Measurements from ENCODE around the gene RHEB. TPM values are rescaled to one million over a fixed set of nuclear protein-coding genes. Genes with fewer than 3 reads are reported as not detected.

Gene RHEB
- total and polyA plus RNA-seq, 4 experiments from 2014 or later: 40.8 to 83.2 (median 64.1) TPM

GRCh38 chr7:151434549-151434948 is 85.1 kb downstream of the RHEB start:
- H3K9me3 ChIP-seq (ENCODE audit: control insufficient read depth in 1 of 2, low read length in 2 of 2): no peaks in the 10 kb centered on the region
- CTCF ChIA-PET (ENCODE audit: partially characterized antibody): interaction anchor here (1.0 to 3.1 kb wide), 3 partner anchors 14 to 83 kb away, joined by 3 to 26 read pairs (median 7); no protein-coding TSS in a partner anchor
- H3K4me3 ChIP-seq (ENCODE audit: low read length in 2 of 2): no peak overlapping the region
- no peaks in the 10 kb centered on the region for H3K36me3 ChIP-seq (ENCODE audit: insufficient read depth, low read length)
- no peak for DNase-seq
- intact Hi-C loops (cut with micrococcal nuclease): loop anchor here (5.0 kb wide), 2 partner anchors 52 to 82 kb away; no protein-coding TSS in a partner anchor
- no peaks in the 10 kb centered on the region for H3K27me3 Mint-ChIP-seq
- peaks cover 26 to 59% (median 38%) of the 10 kb centered on the region in 4 donors for H3K4me1 Mint-ChIP-seq
- no peaks in the 10 kb centered on the region for H3K9me3 Mint-ChIP-seq
- H3K36me3 Mint-ChIP-seq: no peaks in the 10 kb centered on the region
- no peaks in the 10 kb centered on the region for H3K27me3 ChIP-seq (ENCODE audit: insufficient read depth, low read length)
- no peak overlapping the region for H3K27ac ChIP-seq (ENCODE audit: low read depth, low read length)
- POLR2A ChIA-PET (ENCODE audit: partially characterized antibody): no interaction called here
- H3K27ac Mint-ChIP-seq: peak overlapping the region in 1 of 7 donors; percentile 25
- H3K4me3 Mint-ChIP-seq: no peak overlapping the region
- H3K4me1 ChIP-seq (ENCODE audit: insufficient read depth, low read length): peaks cover 55% of the 10 kb centered on the region

GRCh38 chr7:151433721-151434400 is 85.8 kb downstream of the RHEB start:
- H3K27ac ChIP-seq (ENCODE audit: low read depth, low read length): peak overlapping the region; percentile 58
- H3K27ac Mint-ChIP-seq: peak overlapping the region in 3 of 7 donors; percentile 83 to 94 (median 89)
- CTCF ChIA-PET (ENCODE audit: partially characterized antibody): interaction anchor here (1.0 to 3.1 kb wide), 6 partner anchors 8 to 82 kb away, joined by 3 to 26 read pairs (median 4); no protein-coding TSS in a partner anchor
- H3K9me3 Mint-ChIP-seq: no peaks in the 10 kb centered on the region
- H3K4me3 Mint-ChIP-seq: peak overlapping the region in 1 of 8 donors; percentile 69
- no peaks in the 10 kb centered on the region for H3K27me3 ChIP-seq (ENCODE audit: insufficient read depth, low read length)
- no peaks in the 10 kb centered on the region for H3K36me3 ChIP-seq (ENCODE audit: insufficient read depth, low read length)
- H3K4me3 ChIP-seq (ENCODE audit: low read length in 2 of 2): no peak overlapping the region
- DNase-seq: no peak
- peaks cover 55% of the 10 kb centered on the region for H3K4me1 ChIP-seq (ENCODE audit: insufficient read depth, low read length)
- no peaks in the 10 kb centered on the region for H3K36me3 Mint-ChIP-seq
- no peaks in the 10 kb centered on the region for H3K9me3 ChIP-seq (ENCODE audit: control insufficient read depth in 1 of 2, low read length in 2 of 2)
- no peaks in the 10 kb centered on the region for H3K27me3 Mint-ChIP-seq
- peaks cover 31 to 59% (median 44%) of the 10 kb centered on the region in 4 donors for H3K4me1 Mint-ChIP-seq
- intact Hi-C loops (cut with micrococcal nuclease): loop anchor here (5.0 kb wide), 2 partner anchors 52 to 82 kb away; no protein-coding TSS in a partner anchor
- POLR2A ChIA-PET (ENCODE audit: partially characterized antibody): interaction anchor here (0.6 to 1.6 kb wide), 2 partner anchors 14 to 24 kb away, joined by 4 to 12 read pairs; partner anchors contain the start of gene WDR86

GRCh38 chr7:151432658-151433521 is 86.8 kb downstream of the RHEB start:
- H3K36me3 ChIP-seq (ENCODE audit: insufficient read depth, low read length): no peaks in the 10 kb centered on the region
- Mint-ChIP-seq H3K4me3 (peak overlapping the region; percentile 46 to 85 (median 64)), H3K36me3 (no peaks in the 10 kb centered on the region), H3K27ac (peak overlapping the region; percentile 80 to 94 (median 89)), H3K27me3 (no peaks in the 10 kb centered on the region), H3K9me3 (no peaks in the 10 kb centered on the region), H3K4me1 (peaks cover 38 to 65% (median 52%) of the 10 kb centered on the region in 4 donors)
- peaks cover 64% of the 10 kb centered on the region for H3K4me1 ChIP-seq (ENCODE audit: insufficient read depth, low read length)
- no peaks in the 10 kb centered on the region for H3K27me3 ChIP-seq (ENCODE audit: insufficient read depth, low read length)
- H3K27ac ChIP-seq (ENCODE audit: low read depth, low read length): peak overlapping the region; percentile 58
- ChIA-PET POLR2A (ENCODE audit: partially characterized antibody) (interaction anchor here (0.6 to 1.6 kb wide), 4 partner anchors 8 to 81 kb away, joined by 3 to 12 read pairs (median 4); partner anchors contain the start of gene WDR86), CTCF (ENCODE audit: partially characterized antibody) (interaction anchor here (1.0 to 3.1 kb wide), 5 partner anchors 9 to 64 kb away, joined by 3 to 26 read pairs (median 4); no protein-coding TSS in a partner anchor)
- intact Hi-C loops (cut with micrococcal nuclease): loop anchor here (5.0 kb wide), 2 partner anchors 51 to 81 kb away; no protein-coding TSS in a partner anchor
- no peak overlapping the region for H3K4me3 ChIP-seq (ENCODE audit: low read length in 2 of 2)
- DNase-seq: peak; percentile 54 to 71 (median 63)
- no peaks in the 10 kb centered on the region for H3K9me3 ChIP-seq (ENCODE audit: control insufficient read depth in 1 of 2, low read length in 2 of 2)

GRCh38 chr7:151431768-151432311 is 87.9 kb downstream of the RHEB start:
- no peaks in the 10 kb centered on the region for H3K27me3 Mint-ChIP-seq
- H3K9me3 Mint-ChIP-seq: no peaks in the 10 kb centered on the region
- H3K4me1 Mint-ChIP-seq: peaks cover 40 to 72% (median 57%) of the 10 kb centered on the region in 4 donors
- H3K4me3 Mint-ChIP-seq: peak overlapping the region in 2 of 8 donors; percentile 9 to 20
- CTCF ChIA-PET (ENCODE audit: partially characterized antibody): interaction anchor here (1.6 to 3.1 kb wide), 2 partner anchors 10 to 16 kb away, joined by 4 to 26 read pairs; no protein-coding TSS in a partner anchor
- H3K36me3 Mint-ChIP-seq: no peaks in the 10 kb centered on the region
- POLR2A ChIA-PET (ENCODE audit: partially characterized antibody): interaction anchor here (1.1 to 4.2 kb wide), 3 partner anchors 9 to 80 kb away, joined by 3 to 21 read pairs (median 4); no protein-coding TSS in a partner anchor
- Histone ChIP-seq H3K9me3 (ENCODE audit: control insufficient read depth in 1 of 2, low read length in 2 of 2) (no peaks in the 10 kb centered on the region), H3K4me1 (ENCODE audit: insufficient read depth, low read length) (peaks cover 74% of the 10 kb centered on the region), H3K27ac (ENCODE audit: low read depth, low read length) (peak overlapping the region; percentile 2), H3K36me3 (ENCODE audit: insufficient read depth, low read length) (no peaks in the 10 kb centered on the region), H3K27me3 (ENCODE audit: insufficient read depth, low read length) (no peaks in the 10 kb centered on the region), H3K4me3 (ENCODE audit: low read length in 2 of 2) (no peak overlapping the region)
- no peak for DNase-seq
- peak overlapping the region in 5 of 7 donors; percentile 22 to 91 (median 47) for H3K27ac Mint-ChIP-seq
- intact Hi-C loops (cut with micrococcal nuclease): loop anchor here (5.0 kb wide), 2 partner anchors 50 to 80 kb away; no protein-coding TSS in a partner anchor

GRCh38 chr7:151431281-151431767 is 88.4 kb downstream of the RHEB start:
- no peaks in the 10 kb centered on the region for H3K36me3 Mint-ChIP-seq
- Histone ChIP-seq H3K36me3 (ENCODE audit: insufficient read depth, low read length) (no peaks in the 10 kb centered on the region), H3K27ac (ENCODE audit: low read depth, low read length) (peak overlapping the region; percentile 2), H3K4me3 (ENCODE audit: low read length in 2 of 2) (no peak overlapping the region), H3K27me3 (ENCODE audit: insufficient read depth, low read length) (no peaks in the 10 kb centered on the region), H3K4me1 (ENCODE audit: insufficient read depth, low read length) (peaks cover 79% of the 10 kb centered on the region), H3K9me3 (ENCODE audit: control insufficient read depth in 1 of 2, low read length in 2 of 2) (no peaks in the 10 kb centered on the region)
- ChIA-PET CTCF (ENCODE audit: partially characterized antibody) (interaction anchor here (0.8 to 3.1 kb wide), 3 partner anchors 17 to 116 kb away, joined by 3 to 27 read pairs (median 26); no protein-coding TSS in a partner anchor), POLR2A (ENCODE audit: partially characterized antibody) (interaction anchor here (4.2 kb wide), 1 partner anchor 17 kb away, joined by 21 read pairs; no protein-coding TSS in a partner anchor)
- H3K4me3 Mint-ChIP-seq: peak overlapping the region in 3 of 8 donors; percentile 9 to 56 (median 20)
- H3K4me1 Mint-ChIP-seq: peaks cover 40 to 77% (median 59%) of the 10 kb centered on the region in 4 donors
- H3K27me3 Mint-ChIP-seq: no peaks in the 10 kb centered on the region
- intact Hi-C loops (cut with micrococcal nuclease): loop anchor here (5.0 kb wide), 2 partner anchors 49 to 79 kb away; no protein-coding TSS in a partner anchor
- no peak for DNase-seq
- no peaks in the 10 kb centered on the region for H3K9me3 Mint-ChIP-seq
- H3K27ac Mint-ChIP-seq: peak overlapping the region in 6 of 7 donors; percentile 32 to 91 (median 70)

All from CD4-positive, alpha-beta memory T cell (primary cell).